HL-60/S4 (cell line): ENCODE measurements around the gene SLK.

ENCODE experiments used
- in situ Hi-C: fragments of 300-500 bp; cut with MboI; formaldehyde crosslinking; loops from 2 replicates; pipeline ENCODE4 v1.14.3; 2022; ENCODE audit warnings: low sequenced_read_pairs

Gene SLK

GRCh38 chr10:103939522-103939921 lies 27.4 kb upstream of the SLK start:
- in situ Hi-C loops, result no loop called here

DNA sequence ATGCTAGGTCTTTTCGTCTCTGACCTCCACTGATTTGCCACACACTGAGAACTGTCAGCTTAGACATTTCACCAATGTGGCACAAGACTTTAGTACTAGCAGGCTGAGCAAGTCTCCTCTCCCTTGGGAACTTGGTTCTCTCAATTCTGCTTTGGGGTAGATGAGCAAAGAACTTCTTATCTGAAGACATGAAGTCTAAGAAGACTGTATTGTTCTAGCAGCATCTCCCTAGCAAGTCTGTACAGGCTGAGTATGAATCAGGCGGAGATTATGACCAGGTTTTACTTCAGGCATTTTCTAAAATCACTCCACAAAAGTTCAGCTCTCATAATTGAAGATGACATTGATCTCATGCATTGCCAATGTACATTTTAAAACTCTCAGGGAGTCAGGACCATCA lies 25.1 kb upstream of the SLK start:
- in situ Hi-C loops, result no loop called here

- in situ Hi-C loops, result no loop called here
These were observed 24.1 kb upstream of the SLK start for GRCh38 chr10:103942866-103943265.

DNA sequence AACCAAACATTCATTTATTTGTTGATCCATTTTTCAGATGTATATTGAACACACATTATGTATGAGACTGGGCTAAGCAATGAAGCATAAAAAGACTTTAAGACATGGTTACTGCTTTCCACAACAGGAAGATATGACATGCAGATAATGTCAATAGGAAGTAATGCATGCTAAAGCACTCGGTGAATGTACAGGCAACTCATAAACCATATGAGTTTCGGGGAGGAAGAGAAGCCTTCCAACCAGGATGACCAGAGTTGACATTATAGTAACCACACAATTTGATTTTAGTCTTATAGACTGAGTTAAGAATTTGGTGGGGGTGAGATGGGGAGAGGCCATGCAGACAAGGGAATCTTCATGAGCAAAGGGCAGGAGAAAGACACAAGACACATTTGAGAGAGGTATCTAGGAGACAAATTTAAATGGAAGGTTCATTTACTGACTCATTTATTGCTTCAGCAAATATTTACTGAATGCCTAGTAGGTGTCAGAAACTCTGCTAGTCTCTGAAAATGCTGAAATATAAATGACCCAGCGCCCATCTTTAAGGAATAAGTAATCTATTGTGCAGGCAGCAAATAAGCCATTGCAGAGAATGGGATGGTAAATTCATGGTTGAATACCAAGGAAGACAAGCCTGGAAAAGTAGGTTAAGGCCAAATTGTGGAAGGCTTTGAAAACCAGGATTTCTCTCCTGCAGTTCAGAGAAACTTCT lies 19.0 kb upstream of the SLK start:
- in situ Hi-C loops, result no loop called here

GRCh38 chr10:103949728-103950127 lies 17.2 kb upstream of the SLK start:
- in situ Hi-C loops, result no loop called here

DNA sequence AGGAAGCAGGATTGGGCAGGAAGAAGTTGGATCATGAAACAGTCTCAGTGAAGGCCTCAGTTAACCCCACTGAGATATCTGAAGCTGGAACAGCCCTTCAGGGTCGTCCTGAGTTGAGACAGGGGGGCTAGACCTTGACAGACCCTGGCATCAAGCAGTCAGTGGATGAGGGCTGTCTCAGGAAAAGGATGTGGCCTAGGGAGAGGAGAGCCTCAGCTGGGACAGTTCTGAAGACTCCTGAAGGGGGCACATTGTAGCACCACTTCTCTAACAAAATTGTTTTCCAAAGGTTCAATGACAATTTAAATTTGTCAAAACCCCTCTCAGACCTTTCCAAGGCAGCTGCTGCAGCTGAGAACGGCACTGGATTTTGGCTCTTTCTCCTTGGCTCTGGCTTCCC lies 15.8 kb upstream of the SLK start:
- in situ Hi-C loops, result no loop called here

DNA sequence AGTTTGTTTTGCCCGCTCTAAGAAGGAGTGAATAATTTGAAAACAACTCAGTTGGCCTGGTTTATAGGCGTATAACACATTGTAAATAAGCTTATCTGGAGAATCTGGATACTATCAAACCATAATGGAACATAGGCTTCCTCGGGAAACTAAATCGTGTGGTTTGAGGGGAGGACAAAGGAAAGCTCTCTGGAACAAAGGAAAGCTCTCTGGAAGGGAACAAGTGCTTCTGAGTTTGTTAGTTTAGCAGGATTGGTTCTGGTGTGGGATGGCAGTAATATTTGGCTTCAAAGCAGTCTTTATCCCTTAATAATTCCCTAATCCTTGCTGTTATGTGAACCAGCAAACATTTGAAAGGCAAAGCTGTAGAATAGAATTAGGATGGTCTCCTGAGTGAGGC lies 15.0 kb upstream of the SLK start:
- in situ Hi-C loops, result no loop called here

DNA sequence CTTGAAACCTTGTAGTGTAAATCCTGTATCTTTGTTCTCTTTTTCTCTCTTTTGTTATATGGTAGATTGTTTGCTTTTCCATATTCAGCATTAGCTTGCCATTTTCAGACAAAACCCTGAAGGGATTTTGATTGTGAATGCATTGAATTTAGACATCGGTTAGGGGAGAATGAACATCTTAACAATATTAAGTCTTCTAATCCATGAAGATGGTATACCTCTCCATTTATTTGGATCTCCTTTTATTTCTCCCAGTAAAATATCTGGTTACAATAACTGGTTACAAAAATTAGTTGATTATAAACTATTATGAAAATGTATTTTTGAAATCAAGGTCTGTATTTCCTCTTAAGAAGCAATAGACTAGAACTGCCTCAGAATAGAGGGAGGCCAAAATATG lies 12.4 kb upstream of the SLK start:
- in situ Hi-C loops, result no loop called here

GRCh38 chr10:103958996-103959395 lies 7.9 kb upstream of the SLK start:
- in situ Hi-C loops, result no loop called here

DNA sequence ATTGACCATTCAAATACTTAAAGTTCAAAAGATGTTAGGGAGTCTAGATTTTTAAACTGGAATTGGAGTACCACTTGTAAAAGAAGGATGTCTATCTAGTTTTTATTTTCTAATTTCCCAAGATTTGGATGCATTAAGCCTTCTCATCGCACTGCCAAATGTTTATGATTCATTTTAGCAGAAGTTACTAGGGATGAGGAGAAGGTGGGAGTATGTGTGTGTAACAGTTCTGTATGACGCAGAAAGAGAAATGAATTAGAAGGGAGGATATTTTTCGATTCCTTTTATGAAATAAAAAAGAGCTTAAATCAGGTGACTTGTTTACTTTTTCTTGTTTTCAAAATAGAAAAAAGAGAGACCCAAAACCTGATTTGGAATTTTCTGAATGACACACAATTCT lies 6.8 kb upstream of the SLK start:
- in situ Hi-C loops, result no loop called here

DNA sequence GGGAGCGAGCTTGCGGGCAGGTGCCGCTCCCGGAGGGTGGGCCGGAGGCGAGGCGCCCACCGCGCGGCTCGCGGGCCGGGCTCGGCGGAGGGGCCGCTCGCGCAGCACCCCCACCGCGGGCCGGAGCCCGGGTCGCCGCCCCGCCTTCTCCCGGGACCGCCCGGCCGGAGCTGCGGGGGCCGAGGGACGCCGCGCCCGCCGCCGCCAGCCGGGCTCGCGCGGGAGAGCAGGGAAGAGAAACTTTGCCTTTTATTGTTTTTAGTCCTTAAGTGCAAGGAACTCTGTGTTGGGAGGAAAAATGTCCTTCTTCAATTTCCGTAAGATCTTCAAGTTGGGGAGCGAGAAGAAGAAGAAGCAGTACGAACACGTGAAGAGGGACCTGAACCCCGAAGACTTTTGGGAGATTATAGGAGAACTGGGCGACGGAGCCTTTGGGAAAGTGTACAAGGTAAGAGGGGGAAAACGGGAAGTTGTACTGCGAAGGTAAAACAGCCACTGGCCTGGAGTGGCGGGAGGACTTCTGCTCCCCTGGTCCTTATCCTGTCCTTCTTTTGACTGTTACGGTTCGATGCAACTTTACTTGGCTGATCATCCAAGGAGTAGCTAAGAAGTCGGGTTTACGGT lies 620 bp downstream of the SLK start:
- in situ Hi-C loops, result no loop called here

GRCh38 chr10:103968441-103969391 lies 1.8 kb downstream of the SLK start:
- in situ Hi-C loops, result no loop called here

GRCh38 chr10:103969436-103969835 lies 2.5 kb downstream of the SLK start:
- in situ Hi-C loops, result no loop called here

DNA sequence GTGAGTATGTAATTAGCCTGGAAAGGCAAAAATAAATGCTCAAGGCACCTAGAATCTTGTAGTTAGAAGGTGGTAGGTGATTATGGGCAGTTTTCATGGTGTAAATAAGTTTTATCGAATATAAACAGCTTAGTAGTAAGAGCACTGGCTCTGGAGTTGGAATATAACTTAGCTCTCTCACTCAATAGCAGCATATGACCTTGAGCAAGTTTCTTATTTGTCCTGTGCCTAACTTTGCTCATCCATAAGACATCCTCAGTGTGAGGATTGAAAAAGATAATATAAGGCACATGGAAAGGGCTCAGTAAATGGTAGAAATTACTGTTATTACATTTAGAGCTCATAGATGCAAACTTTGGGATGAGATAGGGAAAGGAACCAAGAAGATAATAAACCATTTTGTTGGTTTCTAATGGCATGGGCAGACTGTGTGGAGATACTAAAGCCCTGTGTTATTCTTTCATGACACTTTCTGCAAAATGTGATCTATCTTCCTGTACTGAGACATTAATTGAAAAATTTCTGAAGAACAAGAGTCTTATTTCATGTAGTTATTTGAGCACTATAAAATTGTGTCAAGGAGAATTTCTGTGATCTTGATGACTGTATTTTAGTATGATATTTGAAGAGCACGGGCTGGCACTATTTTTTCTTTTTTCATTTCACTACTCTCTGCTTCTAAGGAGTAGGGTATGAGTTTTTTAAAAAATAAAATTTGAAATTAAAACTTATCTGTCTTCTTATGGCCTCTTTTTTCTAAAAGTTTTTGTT lies 3.1 kb downstream of the SLK start:
- in situ Hi-C loops, result no loop called here

GRCh38 chr10:103975169-103975568 lies 8.2 kb downstream of the SLK start:
- in situ Hi-C loops, result no loop called here

- in situ Hi-C loops, result no loop called here
These were observed 10.3 kb downstream of the SLK start for GRCh38 chr10:103977204-103977603.

DNA sequence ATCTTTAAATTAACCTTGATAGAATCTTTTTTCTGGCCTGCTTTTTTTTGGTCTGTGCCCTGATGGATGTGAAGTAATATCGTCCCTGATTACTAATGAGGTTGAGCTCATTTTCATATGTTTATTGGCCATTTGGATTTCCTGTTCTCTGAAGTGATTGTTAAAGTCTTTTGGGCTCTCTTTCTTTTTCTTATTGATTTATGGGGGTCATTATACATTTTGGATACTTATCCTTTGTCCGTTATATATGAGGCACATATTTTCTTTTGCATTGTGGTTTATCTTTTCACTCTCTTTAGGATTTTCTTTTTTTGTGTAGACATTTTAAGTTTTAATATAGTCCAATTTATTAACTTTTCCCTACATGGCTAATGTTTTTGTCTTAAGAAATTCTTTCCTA lies 12.6 kb downstream of the SLK start:
- in situ Hi-C loops, result no loop called here

- in situ Hi-C loops, result no loop called here
These were observed 13.5 kb downstream of the SLK start for GRCh38 chr10:103980288-103980906.

GRCh38 chr10:103982639-103983038 lies 15.7 kb downstream of the SLK start:
- in situ Hi-C loops, result no loop called here

DNA sequence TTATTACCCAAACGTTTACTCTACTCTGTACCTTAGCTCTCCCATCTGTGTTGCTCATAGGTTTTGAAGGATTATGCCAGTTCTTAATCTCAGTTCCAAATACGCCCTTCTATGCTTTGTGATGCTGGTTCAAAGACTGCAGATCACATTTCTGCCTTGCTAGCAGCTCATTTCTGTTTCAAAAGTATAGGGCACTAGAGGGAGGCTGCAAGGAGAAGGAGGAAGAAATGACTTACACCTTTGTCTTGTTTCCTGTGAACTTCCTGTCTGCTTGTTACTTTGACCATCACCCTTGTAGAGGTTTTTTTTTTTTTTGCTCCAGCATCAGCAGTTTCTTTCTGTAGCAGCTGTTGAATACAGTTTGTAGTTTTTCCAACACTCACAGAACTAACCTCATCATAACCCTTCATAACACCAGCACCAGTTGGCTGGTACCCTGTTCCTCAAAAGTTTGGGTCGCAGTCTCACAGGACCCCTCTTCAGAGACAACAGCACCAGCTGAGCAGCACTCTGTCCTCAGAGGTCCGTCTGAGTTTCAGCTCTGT lies 16.5 kb downstream of the SLK start:
- in situ Hi-C loops, result no loop called here
